Astrocyte of the hippocampus (primary cell): Measurements from ENCODE around the gene TNF.

Experiments
- DNase-seq: peaks from one replicate; pipeline ENCODE4 v3.0.0; 2011; ENCODE audit warnings: low read depth, low spot score

The TNF gene

DNA sequence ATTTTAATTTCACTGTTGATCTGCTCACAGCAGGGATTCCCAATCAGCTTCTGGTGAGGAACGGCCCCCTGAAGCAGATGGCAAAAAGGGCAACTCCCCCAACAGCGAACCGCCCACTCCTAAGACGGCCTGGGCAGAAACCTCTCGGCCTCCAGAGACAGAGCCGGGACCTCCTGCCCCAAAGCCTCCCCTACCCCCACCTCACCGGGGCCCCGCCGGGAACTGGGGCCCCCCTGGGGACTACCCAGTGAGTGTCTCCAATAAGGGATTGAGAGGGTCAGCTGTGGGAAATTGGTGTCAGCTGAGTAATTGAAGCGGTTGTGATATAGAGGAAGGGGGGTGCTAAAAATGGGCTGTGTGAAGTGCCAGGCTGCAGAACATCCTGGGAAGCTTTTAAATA, 51.6 kb downstream of the TNF start:
- DNase-seq = no peak

- DNase-seq = no peak
Measured at GRCh38 chr6:31627690-31628287, 52.4 kb downstream of the TNF start.
